ENCODE data around the gene HSPA12B. TPM values are rescaled to one million over a fixed set of nuclear protein-coding genes. Genes with fewer than 3 reads are reported as not detected.

The HSPA12B gene
- total RNA-seq, 3 donors from 2014 or later (not counting 1 experiment from before 2014, with no cell fraction given), result not detected

Other genes with a start within 250 kb of the HSPA12B start
- gene GFRA4, start 69.3 kb upstream of the HSPA12B start, total RNA-seq, result not detected
- not detected for gene ADAM33, start 50.7 kb upstream of the HSPA12B start, total RNA-seq
- gene SIGLEC1, start 20.1 kb upstream of the HSPA12B start, total RNA-seq, result under 1 TPM; 0.09 to 0.36 (median 0.30) TPM
- 10 to 100 TPM; 10.1 to 13.5 (median 12.3) TPM for gene ADISSP, start 35.1 kb downstream of the HSPA12B start, total RNA-seq
- under 1 TPM in 1 of 3 donors, not detected in 2; 0.23 TPM for gene SPEF1, start 48.8 kb downstream of the HSPA12B start, total RNA-seq
- 10 to 100 TPM; 46.7 to 62.6 (median 55.4) TPM for gene CENPB, start 54.1 kb downstream of the HSPA12B start, total RNA-seq
- 100 to 1,000 TPM; 123 to 147 (median 143) TPM for gene CDC25B, start 63.6 kb downstream of the HSPA12B start, total RNA-seq
- gene AP5S1, start 87.9 kb downstream of the HSPA12B start, total RNA-seq, result 10 to 100 TPM in 2 of 3 donors, 1 to 10 TPM in 1; 7.9 to 12.3 (median 12.1) TPM
- gene MAVS, start 114.1 kb downstream of the HSPA12B start, total RNA-seq, result 10 to 100 TPM; 23.1 to 30.8 (median 26.4) TPM
- 10 to 100 TPM; 50.5 to 74.3 (median 61.3) TPM for gene PANK2, start 156.7 kb downstream of the HSPA12B start, total RNA-seq